Measurements from ENCODE around the gene LRRC56. TPM values are rescaled to one million over a fixed set of nuclear protein-coding genes. Genes with fewer than 3 reads are reported as not detected.
A peak's percentile ranks its signal among the peaks of the same experiment; 100 is the strongest.

Gene LRRC56
- total RNA-seq, 4 donors from 2014 or later: 1.7 to 2.4 (median 2.1) TPM

DNA sequence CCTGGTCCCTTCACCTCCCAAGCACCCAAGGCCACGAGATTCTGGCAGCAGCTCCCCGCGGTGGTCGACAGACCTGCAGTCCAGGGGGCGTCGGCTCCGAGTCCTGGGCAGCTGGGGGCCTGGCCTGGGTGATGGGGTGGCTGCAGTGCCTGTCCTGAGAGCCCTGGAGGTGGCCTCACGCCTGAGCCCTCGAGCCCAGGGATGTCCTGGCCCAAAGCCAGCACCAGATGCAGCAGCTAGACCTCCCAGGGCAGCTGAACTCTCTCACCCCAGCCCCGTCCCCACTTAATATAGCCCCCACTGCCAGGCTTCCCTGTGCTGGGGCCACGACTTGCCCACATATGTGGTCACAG lies 16.6 kb downstream of the LRRC56 start:
- Histone ChIP-seq H3K4me1 (peaks cover 24% of the 10 kb centered on the region), H3K27me3 (peaks cover 54% of the 10 kb centered on the region), H3K9me3 (no peaks in the 10 kb centered on the region), H3K36me3 (no peaks in the 10 kb centered on the region), H3K27ac (no peak overlapping the region), H3K4me3 (no peak overlapping the region)
- TF ChIP-seq, protein P1, sequence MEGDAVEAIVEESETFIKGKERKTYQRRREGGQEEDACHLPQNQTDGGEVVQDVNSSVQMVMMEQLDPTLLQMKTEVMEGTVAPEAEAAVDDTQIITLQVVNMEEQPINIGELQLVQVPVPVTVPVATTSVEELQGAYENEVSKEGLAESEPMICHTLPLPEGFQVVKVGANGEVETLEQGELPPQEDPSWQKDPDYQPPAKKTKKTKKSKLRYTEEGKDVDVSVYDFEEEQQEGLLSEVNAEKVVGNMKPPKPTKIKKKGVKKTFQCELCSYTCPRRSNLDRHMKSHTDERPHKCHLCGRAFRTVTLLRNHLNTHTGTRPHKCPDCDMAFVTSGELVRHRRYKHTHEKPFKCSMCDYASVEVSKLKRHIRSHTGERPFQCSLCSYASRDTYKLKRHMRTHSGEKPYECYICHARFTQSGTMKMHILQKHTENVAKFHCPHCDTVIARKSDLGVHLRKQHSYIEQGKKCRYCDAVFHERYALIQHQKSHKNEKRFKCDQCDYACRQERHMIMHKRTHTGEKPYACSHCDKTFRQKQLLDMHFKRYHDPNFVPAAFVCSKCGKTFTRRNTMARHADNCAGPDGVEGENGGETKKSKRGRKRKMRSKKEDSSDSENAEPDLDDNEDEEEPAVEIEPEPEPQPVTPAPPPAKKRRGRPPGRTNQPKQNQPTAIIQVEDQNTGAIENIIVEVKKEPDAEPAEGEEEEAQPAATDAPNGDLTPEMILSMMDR (IDR thresholded peaks at IDR 0.05): no peak
- no peak for TF ChIP-seq POLR2AphosphoS5 (IDR thresholded peaks at IDR 0.05)
- no CpG with 5 or more reads among the region's 11 CpGs for WGBS
- DNase-seq (ENCODE audit: low spot score in 2 of 2): no peak

GRCh38 chr11:554428-555226 lies 17.3 kb downstream of the LRRC56 start:
- Histone ChIP-seq H3K9me3 (no peaks in the 10 kb centered on the region), H3K4me3 (peak overlapping the region; percentile 49), H3K27ac (no peak overlapping the region), H3K36me3 (no peaks in the 10 kb centered on the region), H3K4me1 (peaks cover 26% of the 10 kb centered on the region), H3K27me3 (peaks cover 54% of the 10 kb centered on the region)
- no peak for TF ChIP-seq POLR2A (IDR thresholded peaks at IDR 0.05)
- TF ChIP-seq EP300 (IDR thresholded peaks at IDR 0.05): no peak
- TF ChIP-seq, protein P1 (IDR thresholded peaks at IDR 0.05): peak; percentile 19 to 71
- WGBS: 18% methylated on average over 3 of the region's 60 CpGs
- no peak for DNase-seq (ENCODE audit: low spot score in 2 of 2)

- Histone ChIP-seq H3K4me3 (peak overlapping the region; percentile 49), H3K9me3 (no peaks in the 10 kb centered on the region), H3K4me1 (peaks cover 32% of the 10 kb centered on the region), H3K27ac (no peak overlapping the region), H3K36me3 (no peaks in the 10 kb centered on the region), H3K27me3 (peaks cover 54% of the 10 kb centered on the region)
- no peak for DNase-seq (ENCODE audit: low spot score in 2 of 2)
- 2% methylated on average over 14 of the region's 57 CpGs for WGBS
- TF ChIP-seq POLR2AphosphoS5 (IDR thresholded peaks at IDR 0.05) (no peak), EP300 (IDR thresholded peaks at IDR 0.05) (no peak), POLR2A (IDR thresholded peaks at IDR 0.05) (no peak)
- TF ChIP-seq, protein P1 (IDR thresholded peaks at IDR 0.05): no peak
Measured at GRCh38 chr11:555227-555779, 18.0 kb downstream of the LRRC56 start.

- Histone ChIP-seq H3K36me3 (no peaks in the 10 kb centered on the region), H3K4me1 (peaks cover 36% of the 10 kb centered on the region), H3K27me3 (peaks cover 54% of the 10 kb centered on the region), H3K9me3 (no peaks in the 10 kb centered on the region), H3K4me3 (peak overlapping the region; percentile 49), H3K27ac (no peak overlapping the region)
- TF ChIP-seq, protein P1 (IDR thresholded peaks at IDR 0.05): no peak
- no peak for DNase-seq (ENCODE audit: low spot score in 2 of 2)
- WGBS: 9% methylated on average over 44 of the region's 104 CpGs
Measured at GRCh38 chr11:555780-556661, 18.7 kb downstream of the LRRC56 start.

Data from suprapubic skin (tissue), 4 donors.